ENCODE data around the gene SNRNP200. TPM values are rescaled to one million over a fixed set of nuclear protein-coding genes. Genes with fewer than 3 reads are reported as not detected.

Gene SNRNP200
- total RNA-seq, 4 donors from 2014 or later, result 73.7 to 106 (median 90.8) TPM

- no peak for DNase-seq (ENCODE audit: extremely low spot score)
- no peak for TF ChIP-seq CTCF (IDR thresholded peaks at IDR 0.05)
- TF ChIP-seq EP300 (IDR thresholded peaks at IDR 0.05), result no peak
- no peak for TF ChIP-seq POLR2A (IDR thresholded peaks at IDR 0.05; ENCODE audit: low read depth)
- TF ChIP-seq POLR2AphosphoS5 (IDR thresholded peaks at IDR 0.05), result no peak
- Histone ChIP-seq H3K27ac (replicated peaks in 1 of 4) (no peak overlapping the region), H3K36me3 (peaks cover 0 to 9% (median 0%) of the 10 kb centered on the region in 4 donors), H3K4me1 (peaks cover 12 to 16% (median 13%) of the 10 kb centered on the region in 4 donors), H3K27me3 (peaks cover 0 to 15% (median 8%) of the 10 kb centered on the region in 4 donors), H3K4me3 (no peak overlapping the region), H3K9me3 (no peaks in the 10 kb centered on the region)
- intact Hi-C loops (cut with DNase I), result loop anchor here (10.0 kb wide), 1 partner anchor 66 kb away; the partner anchor contains the start of genes CIAO1 and TMEM127
- WGBS, result 50% methylated on average over 1 of the region's 1 CpG
These were observed 25.1 kb upstream of the SNRNP200 start for GRCh38 chr2:96330407-96330806.

DNA sequence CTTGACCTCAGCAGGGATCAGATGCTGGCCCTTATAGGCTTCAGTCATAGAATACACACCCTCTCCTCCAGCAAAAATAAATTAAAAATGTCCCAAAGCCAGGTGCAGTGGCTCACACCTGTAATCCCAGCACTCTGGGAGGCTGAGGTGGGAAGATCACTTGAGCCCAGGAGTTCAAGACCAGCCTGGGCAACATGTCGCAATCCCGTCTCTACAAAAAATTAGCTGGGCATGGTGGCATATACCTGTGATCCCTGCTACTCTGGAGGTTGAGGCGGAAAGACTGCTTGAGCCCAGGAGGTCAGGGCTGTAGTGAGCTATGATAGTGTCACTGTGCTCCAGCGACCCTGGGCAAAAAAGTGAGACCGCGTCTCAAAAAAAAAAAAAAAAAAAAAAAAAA, 24.5 kb upstream of the SNRNP200 start:
- Histone ChIP-seq H3K27ac (replicated peaks in 1 of 4) (no peak overlapping the region), H3K27me3 (peaks cover 3 to 20% (median 13%) of the 10 kb centered on the region in 4 donors), H3K4me1 (peaks cover 14 to 18% (median 16%) of the 10 kb centered on the region in 4 donors), H3K4me3 (no peak overlapping the region), H3K36me3 (peaks cover 0 to 9% (median 0%) of the 10 kb centered on the region in 4 donors), H3K9me3 (no peaks in the 10 kb centered on the region)
- TF ChIP-seq EP300 (IDR thresholded peaks at IDR 0.05), result no peak
- TF ChIP-seq POLR2AphosphoS5 (IDR thresholded peaks at IDR 0.05), result no peak
- TF ChIP-seq CTCF (IDR thresholded peaks at IDR 0.05), result no peak
- TF ChIP-seq POLR2A (IDR thresholded peaks at IDR 0.05; ENCODE audit: low read depth), result no peak
- 90% methylated on average over 6 of the region's 6 CpGs for WGBS
- intact Hi-C loops (cut with DNase I), result loop anchor here (10.0 kb wide), 1 partner anchor 65 kb away; the partner anchor contains the start of genes CIAO1 and TMEM127
- no peak for DNase-seq (ENCODE audit: extremely low spot score)

DNA sequence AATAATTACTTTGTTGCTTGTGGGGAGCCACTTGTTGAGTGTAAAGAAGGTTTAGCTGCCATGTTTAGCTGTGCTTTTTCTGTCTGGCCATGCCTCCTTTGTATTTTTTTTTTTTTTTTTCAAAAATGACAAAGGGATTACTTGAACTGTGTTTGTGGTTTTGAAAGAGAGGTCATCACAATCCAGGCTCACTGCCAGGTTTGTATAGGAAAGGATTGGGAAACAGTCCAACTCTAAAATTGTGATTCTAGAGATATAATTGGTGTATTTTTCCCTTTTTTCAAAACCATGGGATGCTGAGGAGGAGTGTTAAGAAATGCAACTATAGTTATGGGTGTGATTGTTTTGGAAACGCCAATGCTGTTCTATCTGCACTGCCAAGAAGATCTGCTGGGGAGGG, 24.1 kb upstream of the SNRNP200 start:
- TF ChIP-seq POLR2AphosphoS5 (IDR thresholded peaks at IDR 0.05) (no peak), CTCF (IDR thresholded peaks at IDR 0.05) (no peak), EP300 (IDR thresholded peaks at IDR 0.05) (no peak), POLR2A (IDR thresholded peaks at IDR 0.05; ENCODE audit: low read depth) (no peak)
- no peak overlapping the region for H3K27ac ChIP-seq (replicated peaks in 1 of 4)
- peaks cover 3 to 24% (median 14%) of the 10 kb centered on the region in 4 donors for H3K27me3 ChIP-seq
- DNase-seq (ENCODE audit: extremely low spot score), result no peak
- WGBS, result 55% methylated on average over 1 of the region's 1 CpG
- peaks cover 0 to 9% (median 0%) of the 10 kb centered on the region in 4 donors for H3K36me3 ChIP-seq
- no peaks in the 10 kb centered on the region for H3K9me3 ChIP-seq
- H3K4me1 ChIP-seq, result peaks cover 13 to 18% (median 15%) of the 10 kb centered on the region in 4 donors
- intact Hi-C loops (cut with DNase I), result no loop called here
- H3K4me3 ChIP-seq, result no peak overlapping the region

- WGBS, result 95% methylated on average over 21 of the region's 21 CpGs
- Histone ChIP-seq H3K4me3 (no peak overlapping the region), H3K27me3 (peaks cover 3 to 47% (median 21%) of the 10 kb centered on the region in 4 donors), H3K9me3 (no peaks in the 10 kb centered on the region), H3K27ac (replicated peaks in 1 of 4) (no peak overlapping the region), H3K4me1 (peaks cover 14 to 20% (median 16%) of the 10 kb centered on the region in 4 donors), H3K36me3 (peaks cover 0 to 9% (median 0%) of the 10 kb centered on the region in 4 donors)
- TF ChIP-seq POLR2A (IDR thresholded peaks at IDR 0.05; ENCODE audit: low read depth), result no peak
- TF ChIP-seq CTCF (IDR thresholded peaks at IDR 0.05), result no peak
- no peak for TF ChIP-seq EP300 (IDR thresholded peaks at IDR 0.05)
- TF ChIP-seq POLR2AphosphoS5 (IDR thresholded peaks at IDR 0.05), result no peak
- intact Hi-C loops (cut with DNase I), result no loop called here
- DNase-seq (ENCODE audit: extremely low spot score), result no peak
These were observed 21.9 kb upstream of the SNRNP200 start for GRCh38 chr2:96326990-96327820.
